ENCODE results near the gene CUEDC1.
A peak's percentile ranks its signal among the peaks of the same experiment; 100 is the strongest.

The CUEDC1 gene

DNA sequence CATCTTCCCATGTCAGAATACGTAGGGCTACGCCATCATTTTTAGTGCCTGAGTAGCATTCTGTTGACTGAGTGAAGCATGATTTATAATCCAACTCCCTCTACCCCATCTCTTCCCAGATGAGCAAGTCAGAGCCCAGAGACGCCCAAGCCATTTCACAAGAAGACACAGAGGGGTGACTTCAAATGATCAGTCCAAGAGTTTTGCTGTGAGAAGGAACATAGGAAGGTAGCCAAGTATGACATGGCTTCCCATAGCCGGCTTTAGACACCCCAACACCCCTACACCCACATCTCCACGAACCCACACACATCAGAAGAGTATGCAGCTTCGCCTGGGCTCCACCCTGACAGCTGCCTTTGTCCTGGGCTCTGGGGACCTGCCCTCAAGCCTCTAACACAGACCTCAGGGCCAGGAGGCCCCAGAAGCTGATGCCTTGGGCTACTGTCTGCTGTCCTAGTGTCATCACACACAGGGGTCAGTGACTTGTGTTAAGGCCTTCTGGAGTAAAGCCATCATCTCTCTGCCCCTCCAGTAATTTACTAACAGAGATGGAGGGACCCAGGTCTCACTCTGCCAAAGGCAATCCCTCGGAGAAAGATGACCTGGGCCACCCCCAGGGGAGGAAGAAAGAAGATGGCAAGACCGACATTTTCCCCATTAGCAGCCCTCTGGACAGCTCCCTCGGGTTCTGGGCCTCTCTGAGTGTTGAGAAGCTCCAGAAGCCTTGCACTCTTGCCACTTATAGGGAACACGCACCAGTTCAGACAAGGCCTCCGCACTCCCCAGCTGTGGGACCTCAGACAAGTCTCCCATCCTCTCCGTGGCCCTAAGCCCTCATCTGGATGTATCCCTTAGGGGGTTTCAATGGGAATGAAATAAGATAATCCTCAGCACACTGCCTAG, 66.6 kb downstream of the CUEDC1 start:
- no peak overlapping the region for H3K4me3 ChIP-seq (ENCODE audit: control insufficient read depth, low read depth, low read length)
- no peak for DNase-seq (ENCODE audit: low read depth)
- TF ChIP-seq, protein P1, sequence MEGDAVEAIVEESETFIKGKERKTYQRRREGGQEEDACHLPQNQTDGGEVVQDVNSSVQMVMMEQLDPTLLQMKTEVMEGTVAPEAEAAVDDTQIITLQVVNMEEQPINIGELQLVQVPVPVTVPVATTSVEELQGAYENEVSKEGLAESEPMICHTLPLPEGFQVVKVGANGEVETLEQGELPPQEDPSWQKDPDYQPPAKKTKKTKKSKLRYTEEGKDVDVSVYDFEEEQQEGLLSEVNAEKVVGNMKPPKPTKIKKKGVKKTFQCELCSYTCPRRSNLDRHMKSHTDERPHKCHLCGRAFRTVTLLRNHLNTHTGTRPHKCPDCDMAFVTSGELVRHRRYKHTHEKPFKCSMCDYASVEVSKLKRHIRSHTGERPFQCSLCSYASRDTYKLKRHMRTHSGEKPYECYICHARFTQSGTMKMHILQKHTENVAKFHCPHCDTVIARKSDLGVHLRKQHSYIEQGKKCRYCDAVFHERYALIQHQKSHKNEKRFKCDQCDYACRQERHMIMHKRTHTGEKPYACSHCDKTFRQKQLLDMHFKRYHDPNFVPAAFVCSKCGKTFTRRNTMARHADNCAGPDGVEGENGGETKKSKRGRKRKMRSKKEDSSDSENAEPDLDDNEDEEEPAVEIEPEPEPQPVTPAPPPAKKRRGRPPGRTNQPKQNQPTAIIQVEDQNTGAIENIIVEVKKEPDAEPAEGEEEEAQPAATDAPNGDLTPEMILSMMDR (conservative IDR thresholded peaks at IDR 0.05; ENCODE audit: control insufficient read depth, insufficient read depth, low read depth, low read length) = no peak

DNA sequence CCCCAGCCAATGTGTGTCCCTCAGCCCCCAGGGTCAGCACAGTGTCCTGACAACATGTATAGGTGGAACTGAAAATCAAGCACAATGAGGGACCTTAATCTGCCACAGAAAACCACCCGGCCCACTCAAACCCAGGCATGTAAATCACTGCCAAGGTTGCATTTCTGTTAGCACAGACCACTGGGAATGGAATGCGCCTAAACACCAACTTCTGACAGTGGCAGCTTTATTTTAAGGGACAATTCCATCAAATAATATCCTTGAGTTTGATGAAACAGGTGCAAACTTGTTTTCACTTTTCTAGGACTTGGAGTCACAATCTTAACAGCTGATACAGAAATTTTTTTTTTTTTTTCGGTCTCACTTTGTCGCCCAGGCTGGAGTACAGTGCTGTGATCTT, 68.1 kb downstream of the CUEDC1 start:
- TF ChIP-seq, protein P1 (conservative IDR thresholded peaks at IDR 0.05; ENCODE audit: control insufficient read depth, insufficient read depth, low read depth, low read length) = no peak
- no peak for DNase-seq (ENCODE audit: low read depth)
- H3K4me3 ChIP-seq (ENCODE audit: control insufficient read depth, low read depth, low read length) = no peak overlapping the region

DNA sequence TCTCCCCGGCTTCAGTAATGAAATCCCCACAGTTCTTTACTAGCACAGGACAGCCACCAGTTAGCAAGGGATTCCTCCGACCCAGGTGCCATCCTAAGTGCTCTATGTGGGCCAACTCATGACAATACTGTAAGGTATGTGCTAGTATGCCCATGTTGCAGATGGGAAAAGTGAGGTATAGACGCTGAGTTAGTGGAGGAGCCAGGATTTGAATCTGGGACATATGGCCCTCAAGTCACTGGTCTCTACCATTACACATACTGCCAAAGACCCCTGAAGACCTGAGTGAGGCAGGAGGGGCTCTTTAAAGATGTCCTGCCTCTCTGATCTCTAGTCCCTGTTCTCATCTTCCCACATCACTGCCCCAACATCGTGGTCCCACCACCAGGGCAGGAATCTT, 69.2 kb downstream of the CUEDC1 start:
- no peak for DNase-seq (ENCODE audit: low read depth)
- TF ChIP-seq, protein P1 (conservative IDR thresholded peaks at IDR 0.05; ENCODE audit: control insufficient read depth, insufficient read depth, low read depth, low read length) = no peak
- H3K4me3 ChIP-seq (ENCODE audit: control insufficient read depth, low read depth, low read length) = no peak overlapping the region

DNA sequence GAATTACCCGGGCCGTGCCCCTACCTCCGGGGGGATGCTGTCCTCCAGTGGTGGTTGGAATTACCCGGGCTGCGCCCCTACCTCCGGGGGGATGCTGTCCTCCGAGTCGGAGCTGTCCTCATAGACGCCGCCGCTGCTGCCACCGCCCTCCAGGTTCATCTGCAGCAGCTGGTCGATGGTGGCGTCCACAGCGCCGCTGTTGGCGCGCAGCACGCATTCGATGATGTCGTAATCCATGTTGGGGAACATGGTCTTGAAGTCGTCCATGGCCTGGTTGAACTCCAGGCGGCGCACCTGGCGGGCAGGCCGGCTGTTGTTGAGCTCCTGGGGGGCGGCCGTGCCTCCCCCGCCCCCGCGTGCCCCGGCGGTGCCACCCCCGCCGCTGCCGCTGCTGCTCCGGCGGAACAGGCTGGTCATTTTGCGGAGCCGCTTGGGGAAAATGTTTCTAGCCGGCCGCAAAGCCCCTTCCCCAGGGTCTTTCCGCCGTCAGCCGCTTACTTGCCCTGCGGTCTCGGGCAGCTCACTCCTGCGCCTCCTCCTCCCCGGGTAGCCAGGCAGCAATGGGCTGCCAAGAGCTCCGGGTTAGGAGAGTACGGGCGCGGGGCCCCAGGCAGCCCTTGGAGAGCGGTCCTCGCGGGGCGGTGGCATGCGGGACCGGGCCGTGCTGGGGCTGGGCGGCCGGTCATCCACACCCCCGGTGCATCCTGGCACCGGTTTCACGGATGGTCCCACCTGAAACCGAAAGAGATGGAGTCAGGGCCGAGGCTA, 69.9 kb downstream of the CUEDC1 start:
- no peak overlapping the region for H3K4me3 ChIP-seq (ENCODE audit: control insufficient read depth, low read depth, low read length)
- TF ChIP-seq, protein P1 (conservative IDR thresholded peaks at IDR 0.05; ENCODE audit: control insufficient read depth, insufficient read depth, low read depth, low read length) = no peak

DNA sequence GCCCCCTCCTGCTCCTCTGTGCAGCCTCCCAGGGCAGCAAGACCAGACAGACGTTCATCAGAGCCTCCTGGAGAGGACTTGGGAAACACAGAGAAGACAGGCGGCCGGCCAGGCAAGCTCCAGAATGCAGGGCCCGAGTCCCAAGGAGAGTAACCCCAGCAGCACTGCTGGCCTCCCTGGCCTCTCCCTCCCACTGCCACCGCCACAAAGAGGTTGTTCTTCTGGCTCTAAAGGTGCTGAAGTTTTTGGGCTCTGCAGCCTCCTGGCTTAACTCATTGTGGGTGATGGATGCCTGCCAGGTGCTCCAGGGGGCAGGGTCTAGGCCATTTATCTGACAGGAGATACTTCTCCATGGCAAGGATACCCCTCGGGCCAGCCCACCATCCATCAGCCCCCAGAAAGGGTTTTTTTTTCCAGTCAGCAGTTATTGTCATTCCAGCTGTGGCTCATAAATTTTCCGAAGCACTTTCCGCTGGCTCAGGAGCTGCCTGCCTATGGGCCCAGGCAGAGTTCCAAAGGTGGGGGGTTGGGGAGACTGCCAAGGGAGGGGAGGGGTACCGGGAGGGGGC, 73.3 kb downstream of the CUEDC1 start:
- no peak for DNase-seq (ENCODE audit: low read depth)
- TF ChIP-seq, protein P1 (conservative IDR thresholded peaks at IDR 0.05; ENCODE audit: control insufficient read depth, insufficient read depth, low read depth, low read length) = no peak
- H3K4me3 ChIP-seq (ENCODE audit: control insufficient read depth, low read depth, low read length) = no peak overlapping the region

More for the DNA sequence above, 69.9 kb downstream of the CUEDC1 start:
- DNase-seq (ENCODE audit: low read depth) = no peak

DNA sequence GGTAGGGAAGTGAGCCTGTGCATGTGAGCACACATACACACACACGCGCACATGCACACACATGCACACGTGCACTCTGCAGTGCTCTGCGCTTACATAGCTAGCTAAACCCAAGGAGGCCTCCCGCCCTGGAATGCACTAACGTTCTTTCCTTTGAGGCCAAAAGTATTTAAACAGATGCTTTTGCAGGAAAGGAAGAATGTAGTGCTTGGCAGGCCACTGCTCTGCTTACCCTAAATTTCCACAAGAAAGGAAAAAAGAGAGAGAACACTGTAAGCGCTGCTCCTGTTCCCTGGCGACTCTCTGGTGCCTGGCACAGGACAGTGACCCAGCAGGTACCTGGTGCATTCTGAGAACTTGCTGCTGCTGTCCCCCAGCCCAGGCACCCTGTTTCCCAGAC, 74.1 kb downstream of the CUEDC1 start:
- TF ChIP-seq, protein P1 (conservative IDR thresholded peaks at IDR 0.05; ENCODE audit: control insufficient read depth, insufficient read depth, low read depth, low read length) = no peak
- DNase-seq (ENCODE audit: low read depth) = peak; percentile 61

More for the DNA sequence above, 74.1 kb downstream of the CUEDC1 start:
- H3K4me3 ChIP-seq (ENCODE audit: control insufficient read depth, low read depth, low read length) = no peak overlapping the region

All from fibroblast of mammary gland (primary cell).